ENCODE results near the gene FGD6.
"Not testable (repeated sequence)": the region's sequence is repeated elsewhere in the genome, so short reads cannot be mapped to it uniquely, and the experiment has no call there.

Gene FGD6

GRCh38 chr12:95118138-95118787 is 99.0 kb downstream of the FGD6 start:
- no peak for FAIRE-seq

GRCh38 chr12:95117178-95117599 is 100.1 kb downstream of the FGD6 start:
- FAIRE-seq: peak; percentile 79

GRCh38 chr12:95116773-95117172 is 100.5 kb downstream of the FGD6 start:
- no peak for FAIRE-seq

GRCh38 chr12:95116341-95116740 is 100.9 kb downstream of the FGD6 start:
- no peak for FAIRE-seq

GRCh38 chr12:95115641-95116040 is 101.6 kb downstream of the FGD6 start:
- FAIRE-seq: no peak

GRCh38 chr12:95114766-95115405 is 102.4 kb downstream of the FGD6 start:
- FAIRE-seq: no peak

GRCh38 chr12:95107362-95107761 is 109.9 kb downstream of the FGD6 start:
- FAIRE-seq: no peak

GRCh38 chr12:95105540-95105939 is 111.7 kb downstream of the FGD6 start:
- FAIRE-seq: no peak

- FAIRE-seq: no peak
Measured at GRCh38 chr12:95104919-95105452, 112.3 kb downstream of the FGD6 start.

GRCh38 chr12:95102916-95103671 is 114.2 kb downstream of the FGD6 start:
- FAIRE-seq: no peak

GRCh38 chr12:95101957-95102356 is 115.3 kb downstream of the FGD6 start:
- not testable (repeated sequence) for FAIRE-seq

GRCh38 chr12:95100264-95101190 is 116.7 kb downstream of the FGD6 start:
- FAIRE-seq: no peak

GRCh38 chr12:95099270-95099790 is 117.9 kb downstream of the FGD6 start:
- FAIRE-seq: no peak

GRCh38 chr12:95096852-95097251 is 120.4 kb downstream of the FGD6 start:
- FAIRE-seq: no peak

GRCh38 chr12:95096378-95096777 is 120.9 kb downstream of the FGD6 start:
- FAIRE-seq: no peak

GRCh38 chr12:95095866-95096265 is 121.4 kb downstream of the FGD6 start:
- FAIRE-seq: not testable (repeated sequence)

- FAIRE-seq: no peak
Measured at GRCh38 chr12:95089462-95089861, 127.8 kb downstream of the FGD6 start.

GRCh38 chr12:95088379-95088778 is 128.9 kb downstream of the FGD6 start:
- no peak for FAIRE-seq

- FAIRE-seq: no peak
Measured at GRCh38 chr12:95085612-95086011, 131.7 kb downstream of the FGD6 start.

GRCh38 chr12:95083938-95084337 is 133.3 kb downstream of the FGD6 start:
- FAIRE-seq: no peak

GRCh38 chr12:95083471-95083870 is 133.8 kb downstream of the FGD6 start:
- no peak for FAIRE-seq

- FAIRE-seq: no peak
Measured at GRCh38 chr12:95077341-95077740, 139.9 kb downstream of the FGD6 start.

Measured in TTC549 (cell line).